ENCODE measurements around the gene RALBP1.

Gene RALBP1

GRCh38 chr18:9552616-9553015, 77.3 kb downstream of the RALBP1 start:
- DNase-seq: no peak

GRCh38 chr18:9557250-9557943, 82.1 kb downstream of the RALBP1 start:
- DNase-seq: no peak

GRCh38 chr18:9558387-9559064, 83.2 kb downstream of the RALBP1 start:
- no peak for DNase-seq

- no peak for DNase-seq
Measured at GRCh38 chr18:9559253-9559652, 83.9 kb downstream of the RALBP1 start.

- DNase-seq: peak in 1 of 2 experiments; percentile 3
Measured at GRCh38 chr18:9561759-9562158, 86.4 kb downstream of the RALBP1 start.

- DNase-seq: no peak
Measured at GRCh38 chr18:9562584-9562983, 87.3 kb downstream of the RALBP1 start.

- DNase-seq: no peak
Measured at GRCh38 chr18:9563331-9563730, 88.0 kb downstream of the RALBP1 start.

GRCh38 chr18:9565407-9565806, 90.1 kb downstream of the RALBP1 start:
- no peak for DNase-seq

- DNase-seq: no peak
Measured at GRCh38 chr18:9568186-9568585, 92.9 kb downstream of the RALBP1 start.

- no peak for DNase-seq
Measured at GRCh38 chr18:9569178-9569577, 93.9 kb downstream of the RALBP1 start.

GRCh38 chr18:9570255-9570654, 94.9 kb downstream of the RALBP1 start:
- no peak for DNase-seq

- DNase-seq: no peak
Measured at GRCh38 chr18:9571546-9571945, 96.2 kb downstream of the RALBP1 start.

GRCh38 chr18:9574473-9575115, 99.3 kb downstream of the RALBP1 start:
- no peak for DNase-seq

- no peak for DNase-seq
Measured at GRCh38 chr18:9575558-9575957, 100.2 kb downstream of the RALBP1 start.

- no peak for DNase-seq
Measured at GRCh38 chr18:9577361-9577760, 102.0 kb downstream of the RALBP1 start.

- no peak for DNase-seq
Measured at GRCh38 chr18:9578306-9578705, 103.0 kb downstream of the RALBP1 start.

- DNase-seq: no peak
Measured at GRCh38 chr18:9581667-9582066, 106.4 kb downstream of the RALBP1 start.

GRCh38 chr18:9586814-9587213, 111.5 kb downstream of the RALBP1 start:
- no peak for DNase-seq

All from AML-193 (cell line).